Fibroblast of skin of left quadriceps (primary cell): ENCODE results near the gene ZFTA.
A peak's percentile ranks its signal among the peaks of the same experiment; 100 is the strongest.

Source experiments
- DNase-seq, 2 experiments: peaks; one replicate each; pipeline ENCODE4 v3.0.0-alpha.2; 2013; ENCODE audit warnings: low read depth in 2 of 2

ZFTA gene

DNA sequence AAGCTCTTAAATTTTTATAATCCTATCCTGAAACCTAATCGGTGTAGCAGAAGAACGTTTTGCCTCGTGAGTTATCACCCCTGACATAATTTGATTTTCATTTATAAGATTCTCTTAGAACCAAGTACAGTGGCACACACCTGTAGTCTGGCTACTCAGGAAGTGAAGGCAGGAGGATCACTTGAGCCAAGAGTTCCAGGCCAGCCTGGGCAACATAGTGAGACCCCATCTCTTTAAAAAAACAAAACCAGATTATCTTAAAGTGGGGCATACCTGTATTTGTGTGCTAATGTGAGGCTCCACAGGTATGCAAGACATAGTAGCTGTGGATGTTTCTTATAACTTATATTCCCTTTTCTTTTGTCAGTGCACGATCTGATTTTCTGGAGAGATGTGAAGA is 19.0 kb downstream of the ZFTA start:
- DNase-seq = no peak

DNA sequence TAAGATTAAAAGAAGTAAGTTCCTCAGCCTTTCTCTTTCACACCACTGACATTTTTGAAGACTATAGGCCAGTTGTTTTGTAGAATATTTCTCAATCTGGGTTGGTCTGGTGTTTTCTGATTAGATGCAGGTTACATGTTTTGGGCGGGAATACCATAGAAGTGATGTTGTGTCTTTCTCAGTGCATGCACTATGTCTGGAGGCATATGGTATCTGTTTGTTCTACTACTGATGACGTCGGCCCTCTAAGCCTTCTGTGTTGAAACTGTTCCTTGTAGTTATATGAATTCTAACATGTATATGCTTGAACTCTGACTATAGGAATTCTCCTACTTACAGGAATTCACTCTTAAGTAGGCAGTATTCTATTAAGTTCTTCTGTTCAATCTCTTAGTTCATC is 21.6 kb downstream of the ZFTA start:
- peak in 1 of 2 experiments; percentile 48 for DNase-seq

DNA sequence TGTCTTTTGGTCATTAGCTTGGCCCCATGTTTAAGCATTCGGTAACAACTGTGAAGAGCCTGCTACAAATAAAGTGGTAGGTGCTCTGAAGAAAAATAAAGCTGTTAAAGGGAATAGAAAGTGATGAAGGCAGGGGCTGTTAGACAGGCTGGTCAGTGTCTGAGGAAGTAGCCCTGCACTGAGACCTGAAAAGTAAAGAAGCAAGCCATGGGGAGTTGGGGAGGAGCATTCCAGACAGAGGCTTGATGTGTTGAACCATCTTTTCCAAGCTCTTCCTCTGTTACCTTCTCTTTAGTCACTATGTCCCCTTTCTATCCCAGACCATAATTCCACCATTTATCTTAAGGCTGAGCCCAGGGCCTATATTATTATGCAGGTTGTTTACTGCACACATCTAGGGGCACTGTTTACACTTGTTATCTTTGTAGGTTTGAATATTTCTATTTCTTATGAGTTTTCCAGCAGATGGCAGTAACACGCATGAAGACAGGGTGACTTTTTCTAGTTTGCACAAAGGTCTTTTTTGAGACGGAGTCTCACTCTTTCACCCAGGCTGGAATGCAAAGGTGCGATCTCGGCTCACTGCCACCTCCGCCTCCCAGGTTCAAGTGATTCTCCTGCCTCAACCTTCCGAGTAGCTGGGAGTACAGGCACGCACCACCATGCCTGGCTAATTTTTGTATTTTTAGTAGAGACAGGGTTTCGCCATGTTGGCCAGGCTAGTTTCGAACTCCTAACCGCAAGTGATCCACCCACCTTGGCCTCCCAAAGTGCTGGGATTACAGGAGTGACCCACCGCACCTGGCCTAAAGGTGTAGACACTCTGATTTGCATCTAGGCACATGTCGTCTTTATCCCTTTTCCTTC is 23.0 kb downstream of the ZFTA start:
- DNase-seq = no peak

DNA sequence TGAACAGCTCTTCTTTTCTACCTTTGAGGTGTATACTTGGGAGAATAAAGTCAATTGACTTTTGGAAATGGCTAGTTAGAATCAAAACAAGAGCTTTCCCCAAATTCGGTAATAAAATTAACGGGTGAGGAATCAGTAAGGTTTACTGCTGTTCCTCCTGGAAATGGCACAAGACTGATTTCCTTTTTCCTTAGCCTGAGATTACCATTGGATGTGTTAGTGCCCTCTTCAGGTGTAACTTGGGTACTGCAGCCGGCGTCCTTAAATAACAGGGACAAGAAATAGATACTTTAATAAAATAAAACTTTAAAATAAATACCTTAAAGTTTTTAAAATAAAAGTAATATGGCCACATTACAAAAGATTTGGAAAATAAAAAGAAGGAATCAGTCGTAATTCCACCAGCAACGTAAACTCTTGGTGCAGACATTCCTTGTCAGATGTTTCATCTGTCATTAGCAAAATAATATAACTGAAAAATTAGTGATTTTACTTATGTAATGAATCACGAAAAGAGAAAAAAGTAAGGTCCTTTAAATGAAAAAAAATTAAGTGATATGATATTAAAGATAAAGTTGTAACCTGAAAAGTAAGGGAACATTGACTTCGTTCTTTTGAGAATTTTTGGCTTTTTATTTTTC is 29.7 kb downstream of the ZFTA start:
- peak; percentile 56 to 57 for DNase-seq

DNA sequence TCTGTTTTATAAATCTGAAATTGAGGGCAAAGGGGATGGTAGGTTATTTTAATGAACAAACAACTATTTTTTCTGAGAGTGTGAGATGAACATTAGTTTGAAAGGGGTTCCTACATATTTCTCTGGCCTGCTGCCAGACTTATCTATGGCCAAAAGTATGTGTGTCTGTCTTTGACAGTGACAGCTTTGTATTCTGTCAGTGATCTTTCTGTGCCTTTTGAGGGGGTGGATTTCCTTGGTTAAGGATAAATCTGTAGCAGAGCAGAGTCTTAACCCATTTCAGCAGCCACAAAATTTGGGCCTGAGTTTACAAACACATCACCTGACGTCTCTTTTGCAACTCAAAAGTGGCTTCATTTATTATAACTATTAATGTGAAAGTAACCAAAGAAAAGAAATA is 30.9 kb downstream of the ZFTA start:
- DNase-seq = no peak

DNA sequence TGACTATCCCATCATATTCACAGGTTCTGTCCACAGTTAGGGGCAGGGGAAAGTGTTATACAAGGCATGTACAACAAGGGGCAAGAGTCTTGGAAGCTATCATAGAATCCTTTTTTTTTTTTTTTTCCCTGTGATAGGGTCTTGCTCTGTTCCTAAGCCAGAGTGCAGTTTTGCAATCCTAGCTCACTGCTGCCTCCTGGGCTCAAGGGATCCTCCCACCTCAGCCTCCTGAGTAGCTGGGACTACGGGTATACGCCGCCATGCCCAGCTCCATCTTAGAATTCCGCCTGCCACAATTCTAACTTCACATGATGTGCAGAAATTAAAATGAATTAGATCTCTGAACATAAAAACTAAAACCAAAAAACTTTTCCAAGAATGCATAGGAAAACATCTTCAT is 31.7 kb downstream of the ZFTA start:
- DNase-seq = no peak

DNA sequence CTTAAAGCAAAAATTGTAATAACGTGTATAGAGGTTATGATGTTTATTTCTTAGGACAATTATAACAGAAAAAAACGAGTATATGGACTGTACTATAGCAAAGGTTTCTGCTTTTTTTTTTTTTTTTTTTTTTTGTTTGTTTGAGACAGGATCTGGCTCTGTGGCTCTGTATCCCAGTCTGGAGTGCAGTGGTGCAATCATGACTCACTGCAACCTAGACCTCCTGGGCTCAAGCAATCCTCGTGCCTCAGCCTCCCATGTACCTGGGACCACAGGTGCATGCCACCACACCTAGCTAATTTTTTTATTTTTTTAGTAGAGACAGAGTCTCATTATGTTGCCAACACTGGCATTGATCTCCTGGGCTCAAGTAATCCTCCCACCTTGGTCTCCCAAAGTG is 39.2 kb downstream of the ZFTA start:
- DNase-seq = no peak

DNA sequence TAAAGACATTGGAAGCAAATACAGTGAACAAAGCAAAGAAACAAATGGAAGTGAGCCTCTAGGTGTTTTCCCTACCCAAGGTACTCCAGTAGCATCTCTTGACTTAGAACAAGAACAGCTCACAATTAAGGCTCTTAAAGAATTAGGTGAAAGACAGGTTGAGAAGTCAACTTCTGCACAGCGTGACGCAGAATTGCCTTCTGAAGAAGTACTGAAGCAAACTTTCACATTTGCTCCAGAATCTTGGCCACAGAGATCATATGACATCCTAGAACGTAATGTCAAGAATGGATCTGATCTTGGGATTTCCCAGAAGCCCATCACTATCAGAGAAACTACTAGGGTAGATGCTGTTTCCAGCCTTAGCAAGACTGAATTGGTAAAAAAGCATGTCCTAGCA is 48.0 kb downstream of the ZFTA start:
- DNase-seq = no peak

DNA sequence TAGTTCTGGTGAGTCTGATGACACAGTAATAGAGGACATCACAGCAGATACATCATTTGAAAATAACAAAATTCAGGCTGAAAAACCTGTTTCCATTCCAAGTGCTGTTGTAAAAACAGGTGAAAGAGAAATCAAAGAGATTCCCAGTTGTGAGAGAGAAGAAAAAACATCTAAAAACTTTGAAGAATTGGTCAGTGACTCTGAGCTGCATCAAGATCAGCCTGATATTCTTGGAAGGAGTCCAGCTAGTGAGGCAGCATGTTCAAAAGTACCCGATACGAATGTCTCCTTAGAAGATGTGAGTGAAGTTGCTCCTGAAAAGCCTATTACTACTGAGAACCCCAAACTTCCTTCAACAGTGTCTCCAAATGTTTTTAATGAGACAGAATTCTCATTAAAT is 48.6 kb downstream of the ZFTA start:
- DNase-seq = no peak

DNA sequence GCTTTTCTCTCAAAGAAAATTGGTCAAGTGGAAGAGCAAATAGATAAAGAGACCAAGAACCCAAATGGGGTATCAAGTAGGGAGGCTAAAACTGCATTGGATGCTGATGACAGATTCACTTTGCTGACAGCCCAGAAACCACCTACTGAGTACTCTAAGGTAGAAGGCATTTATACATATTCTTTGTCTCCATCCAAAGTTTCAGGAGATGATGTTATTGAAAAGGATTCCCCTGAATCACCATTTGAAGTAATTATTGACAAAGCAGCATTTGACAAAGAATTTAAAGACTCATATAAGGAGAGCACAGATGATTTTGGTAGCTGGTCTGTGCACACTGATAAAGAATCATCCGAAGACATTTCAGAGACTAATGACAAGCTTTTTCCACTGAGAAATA is 49.6 kb downstream of the ZFTA start:
- DNase-seq = no peak
